Right forelimb (tissue), 1 donor: ENCODE measurements around the gene MTG2.

Experiments
- DNase-seq: peaks from one replicate; pipeline ENCODE4 v3.0.0-alpha.2; 2018

MTG2 gene, protein sequence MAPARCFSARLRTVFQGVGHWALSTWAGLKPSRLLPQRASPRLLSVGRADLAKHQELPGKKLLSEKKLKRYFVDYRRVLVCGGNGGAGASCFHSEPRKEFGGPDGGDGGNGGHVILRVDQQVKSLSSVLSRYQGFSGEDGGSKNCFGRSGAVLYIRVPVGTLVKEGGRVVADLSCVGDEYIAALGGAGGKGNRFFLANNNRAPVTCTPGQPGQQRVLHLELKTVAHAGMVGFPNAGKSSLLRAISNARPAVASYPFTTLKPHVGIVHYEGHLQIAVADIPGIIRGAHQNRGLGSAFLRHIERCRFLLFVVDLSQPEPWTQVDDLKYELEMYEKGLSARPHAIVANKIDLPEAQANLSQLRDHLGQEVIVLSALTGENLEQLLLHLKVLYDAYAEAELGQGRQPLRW

GRCh38 chr20:62182469-62183425, at the start of gene MTG2:
MTG2 (plus strand) TSS chr20:62183028; CDS start chr20:62193421, 10,393 bp downstream.
- DNase-seq = peak; percentile 94

DNA sequence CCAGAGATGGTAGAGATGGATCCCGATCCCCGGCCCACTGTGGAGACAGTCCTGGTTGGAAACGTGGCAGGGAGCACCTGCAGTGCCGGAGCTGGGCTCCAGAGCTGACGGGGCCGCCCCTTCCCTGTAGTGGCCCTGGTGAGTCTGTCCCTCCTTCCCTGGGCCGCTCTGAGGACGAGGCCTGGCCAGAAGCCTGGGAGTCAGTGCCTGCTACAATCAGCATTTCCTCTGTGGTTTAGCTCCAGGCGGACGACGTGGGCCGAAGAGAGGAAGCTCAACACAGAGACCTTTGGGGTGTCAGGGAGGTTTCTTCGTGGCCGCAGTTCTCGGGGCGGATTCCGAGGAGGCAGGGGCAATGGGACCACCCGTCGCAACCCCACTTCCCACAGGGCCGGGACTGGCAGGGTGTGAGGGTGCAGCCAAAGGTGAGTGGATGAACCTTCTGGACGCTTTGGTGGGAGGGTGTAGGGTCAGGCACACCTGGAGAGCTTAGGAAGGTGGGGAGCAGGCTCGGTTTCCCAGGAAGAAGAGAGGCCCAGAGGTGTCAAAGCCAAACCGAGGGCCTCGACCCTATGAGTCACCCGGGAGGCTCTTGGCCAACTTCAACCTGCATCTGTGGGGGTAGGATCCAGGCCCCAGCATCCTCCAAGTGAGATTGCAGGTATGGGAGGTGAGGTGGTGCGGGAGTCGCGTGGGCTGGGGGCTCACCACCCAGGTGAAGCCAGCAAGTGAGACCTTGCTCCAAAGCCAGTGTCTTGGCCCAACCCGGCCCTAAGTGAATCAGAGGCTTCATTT, 49.6 kb upstream of the MTG2 start:
- DNase-seq = no peak

- no peak for DNase-seq
Measured at GRCh38 chr20:62133864-62134263, 49.0 kb upstream of the MTG2 start.

GRCh38 chr20:62134735-62135231, 48.0 kb upstream of the MTG2 start:
- DNase-seq = no peak

DNA sequence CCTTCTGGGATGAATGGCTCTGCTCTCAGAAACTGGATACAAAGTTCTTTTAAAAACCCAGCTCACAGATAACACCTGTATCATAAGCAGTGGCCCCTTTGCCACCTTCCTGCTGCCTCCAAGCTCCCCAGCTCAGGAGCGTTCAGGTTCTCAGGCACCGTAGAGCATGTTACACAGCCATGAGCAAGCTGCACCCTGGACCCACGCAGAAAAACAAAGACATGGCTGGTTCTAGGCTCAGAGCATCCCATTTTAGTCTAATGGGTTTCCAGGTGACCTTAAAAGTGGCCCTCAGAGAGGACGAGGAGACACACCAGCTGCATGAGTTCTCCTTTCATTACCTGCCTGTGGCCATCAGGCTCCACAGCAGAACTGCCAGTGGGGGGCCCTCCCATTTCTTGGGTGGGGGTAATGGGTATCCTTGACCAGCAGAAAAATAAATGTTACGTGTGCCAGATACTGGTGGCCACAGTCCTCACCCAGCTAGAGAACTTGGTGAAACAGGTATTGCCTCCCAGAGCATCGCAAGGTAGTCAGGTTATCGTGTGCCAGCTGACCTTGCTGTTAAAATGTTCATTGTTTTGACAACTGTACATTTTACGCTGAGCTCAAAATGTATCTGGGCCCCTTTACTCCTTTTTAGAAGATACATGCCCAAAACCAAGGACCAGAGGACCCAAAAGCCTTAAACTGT, 47.1 kb upstream of the MTG2 start:
- no peak for DNase-seq

DNA sequence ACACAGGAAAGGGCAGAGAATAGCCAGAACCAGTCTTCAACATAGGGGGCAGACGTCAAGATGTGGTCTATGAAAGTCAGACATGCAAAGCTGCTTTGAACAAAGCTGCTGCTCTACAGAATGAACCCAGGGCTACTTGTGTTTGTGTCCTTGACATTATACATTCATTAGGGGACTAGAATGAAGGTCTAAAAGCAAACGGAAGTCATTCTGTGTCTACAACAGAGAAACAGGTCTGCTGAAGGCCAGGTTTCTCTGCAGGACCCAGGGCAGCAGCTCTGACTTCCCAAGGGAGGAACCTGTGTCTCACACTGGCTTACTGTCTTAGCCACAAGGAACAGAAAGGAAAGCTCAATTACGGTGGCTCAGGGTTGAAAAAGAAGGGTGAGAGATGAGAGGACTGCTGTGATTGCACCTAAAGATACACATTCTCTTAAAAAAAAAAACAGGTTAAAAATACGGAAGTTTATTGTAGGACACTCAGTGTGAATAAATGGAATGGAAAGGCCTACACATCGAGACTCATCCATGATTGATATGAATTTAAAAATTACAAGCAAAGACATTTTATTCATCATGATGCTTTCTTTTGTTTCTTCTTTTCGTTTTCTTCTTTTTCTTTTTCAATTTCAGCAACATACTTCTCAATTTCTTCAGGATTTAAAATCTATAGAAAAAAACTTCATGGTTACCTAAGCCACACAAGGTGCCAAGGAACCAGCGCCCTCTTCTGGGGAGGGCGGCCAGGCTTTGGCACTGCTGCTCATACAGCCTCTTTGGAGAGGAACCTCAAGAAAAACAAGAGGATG, 46.3 kb upstream of the MTG2 start:
- DNase-seq = peak; percentile 74

- no peak for DNase-seq
Measured at GRCh38 chr20:62137092-62137384, 45.8 kb upstream of the MTG2 start.

DNA sequence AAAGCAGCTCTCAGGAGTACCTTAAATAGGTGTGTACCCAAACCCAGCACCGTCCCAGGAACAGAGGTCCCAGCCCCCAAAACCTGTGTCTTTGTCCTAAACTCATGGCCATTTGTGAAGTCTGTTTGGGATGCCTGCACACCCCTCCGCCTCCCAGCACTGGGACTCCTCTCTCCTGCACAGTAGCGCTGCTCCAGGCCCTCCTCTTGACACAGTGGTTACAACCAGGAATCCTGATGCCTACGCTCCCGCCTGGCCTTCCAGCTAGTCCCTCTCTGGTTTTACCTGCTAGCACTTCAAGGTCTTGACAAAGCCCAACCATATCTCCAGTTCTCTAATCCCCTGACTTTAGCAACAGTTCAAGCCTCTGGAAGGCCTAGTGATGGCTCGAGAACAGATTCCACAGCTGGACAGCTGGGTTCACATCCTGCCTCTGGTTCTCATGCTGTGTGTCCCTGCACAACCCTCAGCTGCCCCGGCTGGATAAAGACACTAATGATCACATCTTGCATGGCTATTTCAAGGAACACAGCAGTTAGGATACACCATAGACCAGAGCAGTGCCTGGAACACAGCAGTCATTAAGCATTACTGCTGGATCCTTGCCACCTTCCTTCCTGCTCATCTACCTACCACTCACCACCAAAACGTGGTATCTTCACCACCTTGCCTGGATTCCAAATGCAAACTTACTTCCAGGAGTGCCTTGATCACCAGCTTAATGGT, 45.2 kb upstream of the MTG2 start:
- no peak for DNase-seq

DNA sequence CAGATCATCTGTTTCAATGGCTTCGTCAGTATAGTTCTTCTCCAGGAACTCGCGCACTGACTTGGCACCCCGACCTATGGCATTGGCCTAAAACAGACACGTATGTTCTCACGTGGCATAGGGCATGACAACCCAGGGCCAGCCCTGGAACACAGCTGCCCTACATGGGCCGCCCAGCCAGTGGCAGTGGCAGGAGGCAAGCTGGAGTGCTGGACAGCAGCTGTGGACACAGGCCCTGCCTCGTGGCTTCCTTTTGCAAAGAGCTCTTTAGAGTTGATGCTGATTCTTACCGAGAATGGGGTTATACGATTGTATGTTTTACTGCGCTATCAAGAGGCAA, 44.7 kb upstream of the MTG2 start:
- DNase-seq = no peak

DNA sequence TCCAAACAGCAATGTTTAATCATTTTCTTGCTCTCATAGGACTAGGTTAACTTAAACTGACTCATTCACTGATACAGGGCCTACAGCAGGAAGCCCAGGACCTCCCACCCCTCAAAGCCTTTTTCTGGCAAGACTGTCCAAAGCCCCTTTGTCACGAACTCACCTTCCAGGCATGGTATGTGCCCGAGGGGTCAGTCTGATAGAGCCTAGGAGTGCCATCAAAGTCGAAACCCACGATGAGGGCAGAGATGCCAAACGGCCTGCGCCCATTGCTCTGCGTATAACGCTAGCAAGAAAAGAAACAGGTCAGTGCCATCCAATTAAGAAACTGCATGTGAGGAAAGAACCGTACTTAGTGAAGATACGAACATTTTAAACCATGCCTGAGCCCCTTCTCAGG, 43.9 kb upstream of the MTG2 start:
- no peak for DNase-seq

DNA sequence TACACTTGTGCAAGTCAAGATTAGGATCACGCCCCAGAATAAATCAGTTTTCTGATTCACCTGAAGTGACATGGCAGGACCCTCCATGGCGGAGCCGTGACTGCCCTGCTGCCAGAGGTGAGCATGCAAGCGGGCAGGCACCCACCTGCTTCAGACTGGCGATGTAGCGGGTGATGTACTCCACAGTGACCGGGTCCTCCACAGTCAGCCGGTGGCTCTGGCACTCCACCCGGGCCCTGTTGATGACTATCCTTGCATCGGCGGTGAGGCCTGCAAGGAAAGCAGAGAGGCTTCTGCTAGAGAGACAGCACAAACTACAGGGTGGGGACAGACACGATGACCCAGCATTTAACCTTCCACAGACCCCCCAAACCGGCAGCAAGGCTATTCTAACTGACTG, 43.2 kb upstream of the MTG2 start:
- no peak for DNase-seq

DNA sequence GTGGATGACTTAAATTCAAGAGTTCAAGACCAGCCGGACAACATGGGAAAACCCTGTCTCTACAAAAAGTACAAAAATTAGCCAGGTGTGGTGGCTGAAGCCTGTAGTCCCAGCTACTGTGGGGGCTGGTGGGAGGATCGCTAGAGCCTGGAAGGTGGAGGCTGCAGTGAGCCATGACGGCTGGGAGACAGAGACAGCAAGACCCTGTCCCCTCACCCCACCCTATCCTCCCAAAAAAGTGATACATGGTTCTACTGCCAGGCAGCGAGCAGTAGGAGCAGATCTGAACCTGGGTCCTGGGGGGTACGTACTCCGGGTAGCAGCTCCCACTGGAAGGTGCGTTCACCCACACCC, 41.8 kb upstream of the MTG2 start:
- DNase-seq = no peak

- DNase-seq = no peak
Measured at GRCh38 chr20:62141397-62142251, 41.2 kb upstream of the MTG2 start.

DNA sequence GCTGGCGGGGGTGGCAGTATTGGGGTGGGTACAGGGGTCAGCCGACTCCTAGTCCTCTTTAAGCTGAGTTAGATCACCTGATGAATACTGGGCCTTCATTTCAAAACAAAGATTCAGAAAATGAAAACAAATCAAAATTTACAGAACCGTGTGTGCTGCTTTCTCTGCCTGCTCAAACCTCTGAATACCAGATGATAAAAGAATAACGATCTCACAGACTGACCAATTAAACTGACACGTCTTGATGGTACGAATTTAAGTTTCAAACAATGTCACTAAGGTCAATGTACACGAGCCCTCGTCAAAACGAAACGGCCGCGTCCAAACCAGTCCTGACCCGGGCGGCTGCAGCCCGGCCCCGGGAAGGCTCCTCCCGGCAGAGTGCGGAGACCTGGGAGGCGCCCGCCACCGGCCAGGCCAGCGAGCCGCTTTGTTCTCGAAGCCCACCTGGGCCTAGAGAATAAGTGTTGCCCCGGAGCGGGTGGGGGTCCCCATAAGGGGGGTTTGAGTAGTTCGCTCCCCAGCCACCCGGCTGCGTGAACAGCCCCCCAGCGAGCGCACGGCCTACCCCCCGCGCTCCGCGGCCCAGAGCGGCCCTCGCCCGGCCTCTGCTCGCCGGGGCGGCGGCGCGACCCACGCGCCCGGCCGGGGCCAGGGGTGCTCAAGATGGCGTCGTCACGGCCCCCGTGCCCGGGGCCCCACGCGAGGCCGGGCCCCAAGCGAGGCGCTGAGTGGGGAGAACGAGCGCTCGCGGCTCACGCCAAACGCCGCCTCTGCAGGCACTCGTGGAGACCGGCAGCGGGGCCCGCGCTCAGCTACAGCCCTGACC, 40.4 kb upstream of the MTG2 start:
- no peak for DNase-seq

DNA sequence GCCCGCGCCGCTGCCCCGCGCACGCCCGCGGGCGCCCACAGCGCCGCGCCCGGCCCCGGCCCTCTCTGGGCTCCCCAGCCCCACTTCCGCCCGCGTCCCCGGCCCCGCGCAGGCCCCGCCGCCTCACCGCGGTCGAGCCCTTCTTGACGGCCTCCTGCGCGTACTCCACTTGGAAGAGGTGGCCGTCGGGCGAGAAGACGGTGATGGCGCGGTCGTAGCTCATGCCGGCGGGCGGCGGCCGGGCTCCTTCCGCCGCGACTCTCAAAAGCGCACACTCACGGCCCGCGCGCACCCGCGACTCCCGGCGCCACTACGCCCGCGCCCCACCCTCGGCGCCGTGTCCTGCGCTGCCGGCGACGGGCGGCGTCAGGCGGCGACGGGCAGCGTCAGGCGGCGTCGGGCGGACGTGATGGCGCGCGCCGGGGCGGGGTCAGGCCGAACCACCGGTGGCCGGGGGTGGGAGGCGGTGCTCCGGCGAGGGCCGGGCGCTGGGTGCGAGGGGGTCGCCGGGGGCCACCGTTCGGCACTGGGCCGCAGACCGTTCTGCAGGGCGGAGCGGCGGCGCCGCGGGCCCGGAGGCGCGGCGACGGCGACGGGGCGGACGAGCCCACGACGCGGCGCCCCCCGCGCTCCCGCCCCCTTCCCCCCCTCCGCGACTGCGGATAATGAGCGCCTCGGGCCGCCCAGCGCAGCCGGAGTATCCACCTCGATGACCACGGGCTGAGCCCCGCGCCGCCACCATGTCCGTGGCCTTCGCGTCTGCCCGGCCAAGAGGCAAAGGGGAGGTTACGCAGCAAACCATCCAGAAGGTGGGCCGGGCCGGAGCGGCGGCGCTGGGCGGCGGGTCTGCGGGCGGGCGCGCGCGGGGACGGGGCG, 39.5 kb upstream of the MTG2 start, which contains the start of the genes PSMA7 and SS18L1:
TSS of gene PSMA7 (minus strand) at position 314 of the 876 bp plus-strand sequence. CDS start at position 223, 91 bp downstream.
TSS of gene SS18L1 (plus strand) at position 689 of the 876 bp plus-strand sequence. CDS start at position 741, 52 bp downstream.
- DNase-seq = peak; percentile 90

- peak; percentile 63 for DNase-seq
Measured at GRCh38 chr20:62143957-62144825, 38.6 kb upstream of the MTG2 start.

DNA sequence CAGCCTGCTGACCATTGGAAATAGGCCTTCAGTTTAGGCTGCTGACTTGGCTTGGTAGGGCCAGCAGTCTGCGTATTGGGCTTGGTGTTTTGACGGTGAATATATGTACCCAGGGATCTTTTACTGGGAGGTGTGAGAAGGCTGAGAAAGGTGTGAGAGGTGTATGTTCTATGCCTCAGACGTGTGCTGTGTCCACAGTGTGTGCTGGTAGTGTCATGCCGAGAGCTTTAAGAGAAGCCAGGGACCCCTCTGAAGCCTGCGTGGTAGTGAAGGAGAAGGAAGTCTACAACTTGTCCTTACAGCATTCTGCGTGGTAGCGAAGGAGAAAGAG, 37.2 kb upstream of the MTG2 start:
- DNase-seq = no peak
